ENCODE measurements around the gene FGFRL1. TPM values are rescaled to one million over a fixed set of nuclear protein-coding genes. Genes with fewer than 3 reads are reported as not detected.

The FGFRL1 gene
- total RNA-seq, 3 donors from 2014 or later = 19.8 to 40.0 (median 22.9) TPM

- intact Hi-C loops (cut with DNase I; ENCODE audit: low total_unique reads) = no loop called here
- no peak overlapping the region for H3K27ac ChIP-seq
- no peaks in the 10 kb centered on the region for H3K36me3 ChIP-seq
- no peaks in the 10 kb centered on the region for H3K9me3 ChIP-seq
- no peaks in the 10 kb centered on the region for H3K4me1 ChIP-seq
- no peak overlapping the region for H3K4me3 ChIP-seq
- no peak for DNase-seq (ENCODE audit: low spot score in 2 of 2)
- no peaks in the 10 kb centered on the region for H3K27me3 ChIP-seq
- TF ChIP-seq CTCF (IDR thresholded peaks at IDR 0.05) (no peak), POLR2AphosphoS5 (IDR thresholded peaks at IDR 0.05) (no peak)
These were observed 7.9 kb downstream of the FGFRL1 start for GRCh38 chr4:1019320-1019719.

GRCh38 chr4:1019729-1020470 is 8.5 kb downstream of the FGFRL1 start:
- no peak for DNase-seq (ENCODE audit: low spot score in 2 of 2)

GRCh38 chr4:1021386-1022050 is 10.1 kb downstream of the FGFRL1 start:
- no peaks in the 10 kb centered on the region for H3K4me1 ChIP-seq
- H3K27ac ChIP-seq = no peak overlapping the region
- intact Hi-C loops (cut with DNase I; ENCODE audit: low total_unique reads) = no loop called here
- DNase-seq (ENCODE audit: low spot score in 2 of 2) = no peak
- TF ChIP-seq CTCF (IDR thresholded peaks at IDR 0.05) = no peak
- no peak for TF ChIP-seq POLR2AphosphoS5 (IDR thresholded peaks at IDR 0.05)
- no peak for TF ChIP-seq POLR2A (IDR thresholded peaks at IDR 0.05)
- no peaks in the 10 kb centered on the region for H3K9me3 ChIP-seq
- no peak overlapping the region for H3K4me3 ChIP-seq
- H3K27me3 ChIP-seq = no peaks in the 10 kb centered on the region
- no peaks in the 10 kb centered on the region for H3K36me3 ChIP-seq

More at GRCh38 chr4:1019729-1020470, 8.5 kb downstream of the FGFRL1 start:
- Histone ChIP-seq H3K9me3 (no peaks in the 10 kb centered on the region), H3K4me1 (no peaks in the 10 kb centered on the region), H3K27ac (no peak overlapping the region), H3K4me3 (no peak overlapping the region), H3K27me3 (no peaks in the 10 kb centered on the region), H3K36me3 (no peaks in the 10 kb centered on the region)
- intact Hi-C loops (cut with DNase I; ENCODE audit: low total_unique reads) = no loop called here
- TF ChIP-seq POLR2AphosphoS5 (IDR thresholded peaks at IDR 0.05) = no peak
- no peak for TF ChIP-seq POLR2A (IDR thresholded peaks at IDR 0.05)
- no peak for TF ChIP-seq CTCF (IDR thresholded peaks at IDR 0.05)

- Histone ChIP-seq H3K4me1 (no peaks in the 10 kb centered on the region), H3K27me3 (no peaks in the 10 kb centered on the region), H3K36me3 (no peaks in the 10 kb centered on the region), H3K27ac (no peak overlapping the region), H3K4me3 (no peak overlapping the region), H3K9me3 (no peaks in the 10 kb centered on the region)
- TF ChIP-seq POLR2A (IDR thresholded peaks at IDR 0.05) = no peak
- TF ChIP-seq POLR2AphosphoS5 (IDR thresholded peaks at IDR 0.05) = no peak
- TF ChIP-seq CTCF (IDR thresholded peaks at IDR 0.05) = no peak
- no peak for DNase-seq (ENCODE audit: low spot score in 2 of 2)
- intact Hi-C loops (cut with DNase I; ENCODE audit: low total_unique reads) = no loop called here
These were observed 10.8 kb downstream of the FGFRL1 start for GRCh38 chr4:1022051-1022738.

- Histone ChIP-seq H3K36me3 (no peaks in the 10 kb centered on the region), H3K27ac (no peak overlapping the region), H3K27me3 (no peaks in the 10 kb centered on the region), H3K4me1 (no peaks in the 10 kb centered on the region), H3K9me3 (no peaks in the 10 kb centered on the region), H3K4me3 (no peak overlapping the region)
- no peak for DNase-seq (ENCODE audit: low spot score in 2 of 2)
- intact Hi-C loops (cut with DNase I; ENCODE audit: low total_unique reads) = no loop called here
- TF ChIP-seq POLR2A (IDR thresholded peaks at IDR 0.05) (no peak), CTCF (IDR thresholded peaks at IDR 0.05) (no peak), POLR2AphosphoS5 (IDR thresholded peaks at IDR 0.05) (no peak)
These were observed 11.3 kb downstream of the FGFRL1 start for GRCh38 chr4:1022739-1023066.

Data from breast epithelium (tissue), 4 donors.